Keratinocyte (primary cell): ENCODE results near the gene INAVA.

Experiments used
- CTCF ChIP-seq, 3 experiments: IDR thresholded peaks in 1 of 3; conservative IDR thresholded peaks in 1 of 3; optimal IDR thresholded peaks in 1 of 3; 2 replicates in 2 of 3; 3 replicates in 1 of 3; pipeline versions ENCODE3 to v1.5.1; 2011; ENCODE audit warnings: low read length in 3 of 3, mild to moderate bottlenecking in 3 of 3, moderate library complexity in 2 of 3, control low read depth in 1 of 3, inconsistent platforms in 1 of 3; ENCODE audit not compliant: insufficient read depth in 2 of 3; ENCODE audit errors: extremely low read depth in 1 of 3
- EZH2 ChIP-seq: IDR thresholded peaks from one replicate; pipeline ENCODE4 v1.6.1; 2012; ENCODE audit warnings: inconsistent platforms, mild to moderate bottlenecking, low read length, moderate library complexity

- TF ChIP-seq CTCF (optimal IDR thresholded peaks at IDR 0.05 in 1 of 3, IDR thresholded peaks at IDR 0.05 in 1 of 3, conservative IDR thresholded peaks at IDR 0.05 in 1 of 3; ENCODE audit: extremely low read depth in 1 of 3, insufficient read depth in 2 of 3, low read length in 3 of 3), result no peak
- TF ChIP-seq EZH2, result no peak
Measured at GRCh38 chr1:200891774-200892157, 2.9 kb upstream of the INAVA start.
